Naive thymus-derived CD4-positive, alpha-beta T cell (primary cell): ENCODE data around the gene DHRS9. TPM values are rescaled to one million over a fixed set of nuclear protein-coding genes. Genes with fewer than 3 reads are reported as not detected.

Experiments
- ATAC-seq: fragments of 150-1000 bp; cut with Tn5 transposase; 2 replicates; pipeline ENCODE4 v1.10.0; 2021; ENCODE audit warnings: mild to moderate bottlenecking, moderate library complexity
- CTCF ChIA-PET: fragments of 350-600 bp; sonication (Branson Sonifier 250); formaldehyde crosslinking; loops from one replicate; lab custom pipeline; 2021; ENCODE audit warnings: antibody characterized with exemption; lab: Charles Lee
- POLR2A ChIA-PET: fragments of 350-600 bp; sonication (Branson Sonifier 250); formaldehyde crosslinking; loops from one replicate; lab custom pipeline; 2021; ENCODE audit warnings: antibody characterized with exemption, inconsistent platforms; lab: Charles Lee
- DNase-seq, 9 donors: peaks; one replicate each; pipeline versions ENCODE4 v3.0.0 to v3.0.0-alpha.2; 2020 to 2022; ENCODE audit warnings: mixed read lengths in 1 of 9
- H3K27ac ChIP-seq: one replicate; pipeline ENCODE4 v1.7.0; 2013; ENCODE audit warnings: mild to moderate bottlenecking, low read depth, low read length, moderate library complexity
- H3K27me3 ChIP-seq, 2 donors: one replicate each; pipeline ENCODE4 v1.7.0; 2013; ENCODE audit warnings: low read length in 2 of 2, mild to moderate bottlenecking in 2 of 2, moderate library complexity in 2 of 2; ENCODE audit not compliant: control insufficient read depth in 2 of 2, insufficient read depth in 2 of 2
- H3K36me3 ChIP-seq, 3 experiments: 1 replicate in 2 of 3; 2 replicates in 1 of 3; pipeline ENCODE4 v1.7.0; 2013; ENCODE audit warnings: low read length in 3 of 3, mild to moderate bottlenecking in 3 of 3, moderate library complexity in 1 of 3; ENCODE audit not compliant: insufficient read depth in 3 of 3, control insufficient read depth in 2 of 3
- H3K4me1 ChIP-seq, 2 donors: one replicate each; pipeline ENCODE4 v1.7.0; 2013; ENCODE audit warnings: low read length in 2 of 2, mild to moderate bottlenecking in 2 of 2, moderate library complexity in 1 of 2; ENCODE audit not compliant: control insufficient read depth in 2 of 2, insufficient read depth in 2 of 2
- H3K4me3 ChIP-seq: 2 replicates; pipeline ENCODE4 v1.7.0; 2013; ENCODE audit warnings: mild to moderate bottlenecking, low read length
- H3K9me3 ChIP-seq, 3 experiments: 1 replicate in 2 of 3; 2 replicates in 1 of 3; pipeline ENCODE4 v1.7.0; 2013; ENCODE audit warnings: low read length in 3 of 3; ENCODE audit not compliant: control insufficient read depth in 2 of 3
- H3K27ac Mint-ChIP-seq, 9 donors: one replicate each; pipeline ENCODE4 v1.8.0; 2020 to 2022; ENCODE audit warnings: mixed read lengths in 9 of 9, mild to moderate bottlenecking in 8 of 9, moderate library complexity in 5 of 9, inconsistent platforms in 2 of 9
- H3K27me3 Mint-ChIP-seq, 5 donors: one replicate each; pipeline ENCODE4 v1.8.0; 2021 to 2022; ENCODE audit warnings: mixed read lengths in 5 of 5, mild to moderate bottlenecking in 1 of 5
- H3K36me3 Mint-ChIP-seq, 5 donors: one replicate each; pipeline ENCODE4 v1.8.0; 2020 to 2022; ENCODE audit warnings: mixed read lengths in 5 of 5, mild to moderate bottlenecking in 3 of 5, inconsistent platforms in 1 of 5
- H3K4me1 Mint-ChIP-seq, 7 donors: one replicate each; pipeline ENCODE4 v1.8.0; 2020 to 2022; ENCODE audit warnings: mixed read lengths in 7 of 7, mild to moderate bottlenecking in 3 of 7, inconsistent platforms in 1 of 7
- H3K4me3 Mint-ChIP-seq, 10 donors: one replicate each; pipeline ENCODE4 v1.8.0; 2020 to 2022; ENCODE audit warnings: mild to moderate bottlenecking in 10 of 10, mixed read lengths in 10 of 10, moderate library complexity in 6 of 10, inconsistent platforms in 2 of 10
- H3K9me3 Mint-ChIP-seq, 11 donors: one replicate each; pipeline ENCODE4 v1.8.0; 2020 to 2022; ENCODE audit warnings: mixed read lengths in 11 of 11, mild to moderate bottlenecking in 4 of 11, inconsistent platforms in 1 of 11, moderate library complexity in 1 of 11
- intact Hi-C, 2 donors: fragments of 100-400 bp; cut with micrococcal nuclease; formaldehyde crosslinking; loops; one replicate each; pipeline ENCODE4 v1.15.1; 2023
- polyA plus RNA-seq, 2 donors: library from polyadenylated mRNA; unstranded; fragments of 300-500 nt; fragmentation: Illumina TruSeq; gene quantifications; one replicate each; pipeline ENCODE4 v1.2.3, GENCODE V29; 2021
- total RNA-seq, 6 experiments: library from RNA in 5 of 6; stranded (reverse) in 5 of 6; gene quantifications; 1 replicate in 5 of 6; 2 replicates in 1 of 6; pipeline ENCODE4 v1.2.3 and lab custom pipeline; 2021 to 2026

The DHRS9 gene
- total and polyA plus RNA-seq, 7 experiments from 2014 or later: 0.17 to 1.1 (median 0.30) TPM; not detected in 3

DNA sequence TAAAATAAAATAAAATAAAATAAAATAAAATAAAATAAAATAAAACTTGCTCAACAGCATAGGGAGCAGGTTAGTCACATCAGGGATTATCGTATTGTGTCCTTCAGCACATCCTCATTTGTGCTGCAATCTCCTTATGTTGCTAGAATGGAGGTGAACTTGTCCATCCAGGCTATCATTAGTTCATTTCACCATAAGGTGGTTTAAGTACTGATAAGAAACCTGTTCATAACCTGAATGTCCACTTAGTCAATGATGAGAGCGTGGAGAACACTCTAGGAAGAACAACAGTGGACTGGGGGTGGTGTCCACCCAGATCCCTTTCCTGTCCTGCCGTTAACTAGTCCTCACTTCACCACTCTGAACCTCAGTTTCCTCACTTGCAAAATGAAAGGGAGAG is 21.9 kb downstream of the DHRS9 start:
- peaks cover 0 to 19% (median 7%) of the 10 kb centered on the region in 7 donors for H3K4me1 Mint-ChIP-seq
- Histone ChIP-seq H3K27ac (no peak overlapping the region), H3K4me3 (no peak overlapping the region), H3K9me3 (no peaks in the 10 kb centered on the region), H3K27me3 (no peaks in the 10 kb centered on the region), H3K36me3 (no peaks in the 10 kb centered on the region), H3K4me1 (no peaks in the 10 kb centered on the region)
- ChIA-PET CTCF (no interaction called here), POLR2A (no interaction called here)
- ATAC-seq (no peak), DNase-seq (no peak)
- no peak overlapping the region for H3K27ac Mint-ChIP-seq
- peaks cover 0 to 21% (median 12%) of the 10 kb centered on the region in 5 donors for H3K27me3 Mint-ChIP-seq
- H3K36me3 Mint-ChIP-seq: peaks cover 0 to 2% (median 0%) of the 10 kb centered on the region in 5 donors
- intact Hi-C loops: no loop called here
- H3K9me3 Mint-ChIP-seq: peaks cover 0 to 4% (median 0%) of the 10 kb centered on the region in 11 donors
- H3K4me3 Mint-ChIP-seq: no peak overlapping the region

- Histone ChIP-seq H3K27me3 (no peaks in the 10 kb centered on the region), H3K4me3 (no peak overlapping the region), H3K27ac (no peak overlapping the region), H3K4me1 (no peaks in the 10 kb centered on the region), H3K36me3 (no peaks in the 10 kb centered on the region), H3K9me3 (no peaks in the 10 kb centered on the region)
- Mint-ChIP-seq H3K36me3 (peaks cover 0 to 2% (median 0%) of the 10 kb centered on the region in 5 donors), H3K27me3 (peaks cover 0 to 21% (median 8%) of the 10 kb centered on the region in 5 donors), H3K4me3 (no peak overlapping the region), H3K9me3 (peaks cover 0 to 2% (median 0%) of the 10 kb centered on the region in 11 donors), H3K4me1 (peaks cover 0 to 23% (median 7%) of the 10 kb centered on the region in 7 donors), H3K27ac (no peak overlapping the region)
- DNase-seq: no peak
- ATAC-seq: no peak
- ChIA-PET POLR2A (no interaction called here), CTCF (no interaction called here)
- intact Hi-C loops: no loop called here
Measured at GRCh38 chr2:169091761-169092519, 22.6 kb downstream of the DHRS9 start.

DNA sequence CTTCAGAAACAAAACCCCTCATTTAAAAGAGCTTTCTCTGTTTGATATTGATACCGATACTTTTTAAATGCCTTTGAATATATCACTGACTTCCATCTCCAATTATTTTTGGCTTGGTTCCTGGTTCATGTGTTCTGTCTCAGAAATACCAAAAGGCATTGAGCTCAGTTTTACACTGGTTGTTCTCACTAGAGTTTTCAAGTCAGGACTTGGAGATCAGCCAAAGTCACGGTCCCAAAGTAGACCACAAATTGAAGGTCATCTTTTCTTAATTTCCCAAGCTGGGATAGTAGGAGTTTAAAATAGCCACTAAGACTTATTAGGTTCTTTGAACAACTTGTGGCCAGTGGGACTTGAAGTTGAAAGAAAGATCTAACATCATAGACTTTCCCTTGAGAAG is 24.2 kb downstream of the DHRS9 start:
- Histone ChIP-seq H3K9me3 (no peaks in the 10 kb centered on the region), H3K27me3 (no peaks in the 10 kb centered on the region), H3K4me3 (no peak overlapping the region), H3K27ac (no peak overlapping the region), H3K4me1 (no peaks in the 10 kb centered on the region), H3K36me3 (no peaks in the 10 kb centered on the region)
- ATAC-seq (no peak), DNase-seq (no peak)
- Mint-ChIP-seq H3K4me3 (no peak overlapping the region), H3K4me1 (peaks cover 0 to 27% (median 7%) of the 10 kb centered on the region in 7 donors), H3K27ac (no peak overlapping the region), H3K36me3 (peaks cover 0 to 4% (median 0%) of the 10 kb centered on the region in 5 donors), H3K27me3 (peaks cover 0 to 21% (median 8%) of the 10 kb centered on the region in 5 donors), H3K9me3 (peaks cover 0 to 2% (median 0%) of the 10 kb centered on the region in 11 donors)
- ChIA-PET CTCF (no interaction called here), POLR2A (interaction anchor here (1.0 kb wide), 1 partner anchor 119 kb away, joined by 3 read pairs; no protein-coding TSS in a partner anchor)
- intact Hi-C loops: no loop called here

- peaks cover 0 to 27% (median 7%) of the 10 kb centered on the region in 7 donors for H3K4me1 Mint-ChIP-seq
- no peak overlapping the region for H3K27ac Mint-ChIP-seq
- Histone ChIP-seq H3K4me1 (no peaks in the 10 kb centered on the region), H3K9me3 (no peaks in the 10 kb centered on the region), H3K27ac (no peak overlapping the region), H3K27me3 (no peaks in the 10 kb centered on the region), H3K4me3 (no peak overlapping the region), H3K36me3 (no peaks in the 10 kb centered on the region)
- CTCF ChIA-PET: no interaction called here
- DNase-seq (no peak), ATAC-seq (no peak)
- H3K36me3 Mint-ChIP-seq: peaks cover 0 to 9% (median 0%) of the 10 kb centered on the region in 5 donors
- intact Hi-C loops: no loop called here
- H3K4me3 Mint-ChIP-seq: no peak overlapping the region
- H3K27me3 Mint-ChIP-seq: peaks cover 0 to 12% (median 6%) of the 10 kb centered on the region in 5 donors
- H3K9me3 Mint-ChIP-seq: peaks cover 0 to 2% (median 0%) of the 10 kb centered on the region in 11 donors
- POLR2A ChIA-PET: no interaction called here
Measured at GRCh38 chr2:169094676-169095075, 25.3 kb downstream of the DHRS9 start.

DNA sequence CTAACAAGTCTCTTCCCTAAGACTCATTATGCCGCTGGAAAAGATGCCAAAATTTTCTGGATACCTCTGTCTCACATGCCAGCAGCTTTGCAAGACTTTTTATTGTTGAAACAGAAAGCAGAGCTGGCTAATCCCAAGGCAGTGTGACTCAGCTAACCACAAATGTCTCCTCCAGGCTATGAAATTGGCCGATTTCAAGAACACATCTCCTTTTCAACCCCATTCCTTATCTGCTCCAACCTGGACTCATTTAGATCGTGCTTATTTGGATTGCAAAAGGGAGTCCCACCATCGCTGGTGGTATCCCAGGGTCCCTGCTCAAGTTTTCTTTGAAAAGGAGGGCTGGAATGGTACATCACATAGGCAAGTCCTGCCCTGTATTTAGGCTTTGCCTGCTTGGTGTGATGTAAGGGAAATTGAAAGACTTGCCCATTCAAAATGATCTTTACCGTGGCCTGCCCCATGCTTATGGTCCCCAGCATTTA is 26.3 kb downstream of the DHRS9 start:
- Histone ChIP-seq H3K27ac (no peak overlapping the region), H3K4me1 (no peaks in the 10 kb centered on the region), H3K4me3 (no peak overlapping the region), H3K36me3 (no peaks in the 10 kb centered on the region), H3K27me3 (no peaks in the 10 kb centered on the region), H3K9me3 (no peaks in the 10 kb centered on the region)
- intact Hi-C loops: no loop called here
- Mint-ChIP-seq H3K36me3 (peaks cover 0 to 9% (median 0%) of the 10 kb centered on the region in 5 donors), H3K9me3 (peaks cover 0 to 1% (median 0%) of the 10 kb centered on the region in 11 donors), H3K4me1 (peaks cover 0 to 31% (median 7%) of the 10 kb centered on the region in 7 donors), H3K27me3 (peaks cover 0 to 11% (median 5%) of the 10 kb centered on the region in 5 donors), H3K27ac (peak overlapping the region in 1 of 9 donors; percentile 40), H3K4me3 (peak overlapping the region in 1 of 10 donors; percentile 44)
- DNase-seq (no peak), ATAC-seq (peak; percentile 49)
- ChIA-PET CTCF (interaction anchor here (1.1 kb wide), 1 partner anchor 31 kb away, joined by 4 read pairs; no protein-coding TSS in a partner anchor), POLR2A (no interaction called here)

GRCh38 chr2:169104848-169105247 is 35.5 kb downstream of the DHRS9 start:
- CTCF ChIA-PET: interaction anchor here (0.6 kb wide), 1 partner anchor 39 kb away, joined by 3 read pairs; no protein-coding TSS in a partner anchor
- no peaks in the 10 kb centered on the region for H3K27me3 ChIP-seq
- no peaks in the 10 kb centered on the region for H3K9me3 ChIP-seq
- peaks cover 45 to 52% of the 10 kb centered on the region in 2 donors for H3K4me1 ChIP-seq
- intact Hi-C loops: loop anchor here (5.0 kb wide), 3 partner anchors 88 to 357 kb away; partner anchors contain the start of gene LRP2 (in 1 of the 2)
- ATAC-seq (no peak), DNase-seq (no peak)
- Mint-ChIP-seq H3K36me3 (peaks cover 0 to 4% (median 0%) of the 10 kb centered on the region in 5 donors), H3K4me1 (peaks cover 46 to 61% (median 51%) of the 10 kb centered on the region in 7 donors), H3K27ac (peak overlapping the region in 1 of 9 donors; percentile 18), H3K27me3 (no peaks in the 10 kb centered on the region), H3K9me3 (peaks cover 0 to 2% (median 0%) of the 10 kb centered on the region in 11 donors), H3K4me3 (peak overlapping the region in 4 of 10 donors; percentile 11 to 58 (median 28))
- no peak overlapping the region for H3K4me3 ChIP-seq
- H3K27ac ChIP-seq: no peak overlapping the region
- H3K36me3 ChIP-seq: no peaks in the 10 kb centered on the region
- POLR2A ChIA-PET: no interaction called here
